NCI-H774 (cell line): ENCODE results near the gene FBXL17.
"Not testable (repeated sequence)": the region's sequence is repeated elsewhere in the genome, so short reads cannot be mapped to it uniquely, and the experiment has no call there.

Experiments
- DNase-seq: peaks from one replicate; lab custom pipeline; 2025; lab: John Stamatoyannopoulos, UW

The FBXL17 gene

GRCh38 chr5:108164574-108164973 is 217.3 kb downstream of the FBXL17 start:
- DNase-seq: no peak

- not testable (repeated sequence) for DNase-seq
These were observed 229.0 kb downstream of the FBXL17 start for GRCh38 chr5:108152854-108153253.

- DNase-seq: no peak
These were observed 232.5 kb downstream of the FBXL17 start for GRCh38 chr5:108149369-108149768.

GRCh38 chr5:108148715-108149139 is 233.2 kb downstream of the FBXL17 start:
- no peak for DNase-seq

- DNase-seq: no peak
These were observed 235.7 kb downstream of the FBXL17 start for GRCh38 chr5:108146222-108146621.

GRCh38 chr5:108145351-108145750 is 236.5 kb downstream of the FBXL17 start:
- no peak for DNase-seq

GRCh38 chr5:108144332-108144731 is 237.6 kb downstream of the FBXL17 start:
- DNase-seq: no peak

- no peak for DNase-seq
These were observed 238.3 kb downstream of the FBXL17 start for GRCh38 chr5:108143581-108143980.

GRCh38 chr5:108141676-108142075 is 240.2 kb downstream of the FBXL17 start:
- DNase-seq: no peak

- no peak for DNase-seq
These were observed 245.4 kb downstream of the FBXL17 start for GRCh38 chr5:108136493-108136892.

- DNase-seq: no peak
These were observed 252.8 kb downstream of the FBXL17 start for GRCh38 chr5:108129129-108129528.

GRCh38 chr5:108125771-108126511 is 256.0 kb downstream of the FBXL17 start:
- no peak for DNase-seq

GRCh38 chr5:108124596-108124995 is 257.3 kb downstream of the FBXL17 start:
- DNase-seq: no peak

- DNase-seq: no peak
These were observed 259.2 kb downstream of the FBXL17 start for GRCh38 chr5:108122702-108123101.

- no peak for DNase-seq
These were observed 262.9 kb downstream of the FBXL17 start for GRCh38 chr5:108118813-108119514.

GRCh38 chr5:108115673-108116072 is 266.2 kb downstream of the FBXL17 start:
- no peak for DNase-seq

GRCh38 chr5:108113950-108114349 is 267.9 kb downstream of the FBXL17 start:
- DNase-seq: no peak

- no peak for DNase-seq
These were observed 270.2 kb downstream of the FBXL17 start for GRCh38 chr5:108111736-108112135.

- DNase-seq: no peak
These were observed 272.8 kb downstream of the FBXL17 start for GRCh38 chr5:108109059-108109458.

GRCh38 chr5:108104448-108104847 is 277.4 kb downstream of the FBXL17 start:
- no peak for DNase-seq

- no peak for DNase-seq
These were observed 279.4 kb downstream of the FBXL17 start for GRCh38 chr5:108102463-108102862.

- no peak for DNase-seq
These were observed 280.1 kb downstream of the FBXL17 start for GRCh38 chr5:108101821-108102220.

GRCh38 chr5:108101130-108101529 is 280.8 kb downstream of the FBXL17 start:
- peak; percentile 2 for DNase-seq

- DNase-seq: no peak
These were observed 287.1 kb downstream of the FBXL17 start for GRCh38 chr5:108094800-108095199.
